ENCODE results near the gene HOXB6.

The HOXB6 gene

GRCh38 chr17:48612456-48612853, 7.7 kb upstream of the HOXB6 start:
- DNase-seq (ENCODE audit: extremely low spot score, insufficient read length, low read depth) (no peak), FAIRE-seq (no peak)

GRCh38 chr17:48611681-48612455, 7.1 kb upstream of the HOXB6 start:
- FAIRE-seq: peak; percentile 5
- DNase-seq (ENCODE audit: extremely low spot score, insufficient read length, low read depth): no peak

GRCh38 chr17:48611213-48611612, 6.4 kb upstream of the HOXB6 start:
- DNase-seq (ENCODE audit: extremely low spot score, insufficient read length, low read depth) (no peak), FAIRE-seq (no peak)

GRCh38 chr17:48610282-48611211, 5.8 kb upstream of the HOXB6 start, which contains the start of gene HOXB7:
Gene HOXB7 (minus strand): TSS chr17:48611017. CDS start chr17:48610918, 99 bp downstream.
- FAIRE-seq (peak; percentile 86), DNase-seq (ENCODE audit: extremely low spot score, insufficient read length, low read depth) (peak; percentile 69)

- DNase-seq (ENCODE audit: extremely low spot score, insufficient read length, low read depth): no peak
- FAIRE-seq: no peak
Measured at GRCh38 chr17:48609759-48610281, 5.0 kb upstream of the HOXB6 start.

- DNase-seq (ENCODE audit: extremely low spot score, insufficient read length, low read depth) (no peak), FAIRE-seq (no peak)
Measured at GRCh38 chr17:48609033-48609432, 4.2 kb upstream of the HOXB6 start.

- FAIRE-seq (no peak), DNase-seq (ENCODE audit: extremely low spot score, insufficient read length, low read depth) (no peak)
Measured at GRCh38 chr17:48608494-48608834, 3.7 kb upstream of the HOXB6 start.

GRCh38 chr17:48606892-48607614, 2.3 kb upstream of the HOXB6 start:
- no peak for DNase-seq (ENCODE audit: extremely low spot score, insufficient read length, low read depth)

GRCh38 chr17:48605991-48606891, 1.5 kb upstream of the HOXB6 start:
- FAIRE-seq: no peak
- DNase-seq (ENCODE audit: extremely low spot score, insufficient read length, low read depth): no peak

More at GRCh38 chr17:48606892-48607614, 2.3 kb upstream of the HOXB6 start:
- no peak for FAIRE-seq

GRCh38 chr17:48605409-48605919, 678 bp upstream of the HOXB6 start:
- no peak for FAIRE-seq
- DNase-seq (ENCODE audit: extremely low spot score, insufficient read length, low read depth): no peak

GRCh38 chr17:48603959-48604769, 622 bp downstream of the HOXB6 start:
- FAIRE-seq: no peak
- no peak for DNase-seq (ENCODE audit: extremely low spot score, insufficient read length, low read depth)

GRCh38 chr17:48601539-48602425, 3.0 kb downstream of the HOXB6 start:
- FAIRE-seq: peak; percentile 36

GRCh38 chr17:48601207-48601538, 3.6 kb downstream of the HOXB6 start:
- no peak for FAIRE-seq

More at GRCh38 chr17:48601539-48602425, 3.0 kb downstream of the HOXB6 start:
- no peak for DNase-seq (ENCODE audit: extremely low spot score, insufficient read length, low read depth)

GRCh38 chr17:48600244-48601098, 4.3 kb downstream of the HOXB6 start:
- FAIRE-seq (no peak), DNase-seq (ENCODE audit: extremely low spot score, insufficient read length, low read depth) (no peak)

More at GRCh38 chr17:48601207-48601538, 3.6 kb downstream of the HOXB6 start:
- no peak for DNase-seq (ENCODE audit: extremely low spot score, insufficient read length, low read depth)

- no peak for DNase-seq (ENCODE audit: extremely low spot score, insufficient read length, low read depth)
- no peak for FAIRE-seq
Measured at GRCh38 chr17:48599354-48599753, 5.4 kb downstream of the HOXB6 start.

- DNase-seq (ENCODE audit: extremely low spot score, insufficient read length, low read depth): no peak
- FAIRE-seq: no peak
Measured at GRCh38 chr17:48598736-48599135, 6.0 kb downstream of the HOXB6 start.
